HEK293 (cell line): ENCODE data around the gene GTF2IRD1.

Source experiments
- CTCF ChIA-PET: fragments of 350-600 bp; formaldehyde crosslinking; extraction: SDS; loops from one replicate; lab custom pipeline; 2021; ENCODE audit warnings: antibody characterized with exemption; lab: Yijun Ruan, JAX
- POLR2A ChIA-PET: fragments of 300-600 bp; formaldehyde crosslinking; extraction: SDS; loops from one replicate; lab custom pipeline; 2020; ENCODE audit warnings: antibody characterized with exemption, inconsistent platforms; lab: Yijun Ruan, JAX
- H3K27ac ChIP-seq: fragments of 200-500 bp; sonication (Bioruptor generic); 2 replicates; pipeline ENCODE4 v1.5.1; 2014; ENCODE audit warnings: low read depth, low read length, control low read depth, inconsistent platforms; ENCODE audit errors: extremely low read depth
- H3K36me3 ChIP-seq, 2 experiments: fragments of 200-500 bp in 1 of 2; sonication (Bioruptor generic) in 1 of 2; 1 replicate in 1 of 2; 2 replicates in 1 of 2; pipeline ENCODE4 v1.5.1; 2014 to 2017; ENCODE audit warnings: inconsistent platforms in 2 of 2, low read length in 2 of 2; ENCODE audit not compliant: control insufficient read depth in 2 of 2, insufficient read depth in 1 of 2
- H3K4me1 ChIP-seq: fragments of 200-500 bp; sonication (Bioruptor generic); 2 replicates; pipeline ENCODE4 v1.5.1; 2014; ENCODE audit warnings: mild to moderate bottlenecking, low read length, inconsistent platforms; ENCODE audit not compliant: control insufficient read depth, insufficient read depth
- H3K4me3 ChIP-seq: 2 replicates; pipeline ENCODE4 v1.5.1; 2011; ENCODE audit warnings: low read depth, mild to moderate bottlenecking, control low read depth, low read length, moderate library complexity
- H3K9me3 ChIP-seq: fragments of 200-500 bp; sonication (Bioruptor generic); 2 replicates; pipeline ENCODE4 v1.5.1; 2014; ENCODE audit warnings: low read depth, low read length, inconsistent platforms; ENCODE audit not compliant: control insufficient read depth, insufficient read depth
- BCL11A ChIP-seq: fragments of 450-650 bp; formaldehyde crosslinking; IDR thresholded peaks from 2 replicates; pipeline ENCODE4 v1.5.1; 2016; ENCODE audit warnings: low read depth, missing biosample characterization, missing genetic modification characterization
- KLF10 ChIP-seq: fragments of 450-650 bp; IDR thresholded peaks from 2 replicates; pipeline ENCODE4 v1.5.1; 2018; ENCODE audit warnings: missing biosample characterization, mild to moderate bottlenecking, missing genetic modification characterization
- KLF7 ChIP-seq: fragments of 450-650 bp; formaldehyde crosslinking; IDR thresholded peaks from 2 replicates; pipeline ENCODE4 v1.5.1; 2016; ENCODE audit warnings: missing biosample characterization, missing genetic modification characterization, borderline replicate concordance
- MEIS1 ChIP-seq: sonication (generic); formaldehyde crosslinking; IDR thresholded peaks from 2 replicates; pipeline ENCODE4 v1.8.1; 2022; ENCODE audit warnings: missing genetic modification reagents, mild to moderate bottlenecking, borderline replicate concordance
- MZF1 ChIP-seq: fragments of 450-650 bp; formaldehyde crosslinking; IDR thresholded peaks from 2 replicates; pipeline ENCODE4 v1.5.1; 2017; ENCODE audit warnings: missing biosample characterization, missing genetic modification characterization, borderline replicate concordance
- TCF7L2 ChIP-seq: IDR thresholded peaks from 2 replicates; pipeline ENCODE4 v1.6.1; 2011; ENCODE audit warnings: low read depth, mild to moderate bottlenecking, inconsistent platforms, low read length, moderate library complexity, borderline replicate concordance
- ZBTB1 ChIP-seq: fragments of 450-650 bp; formaldehyde crosslinking; IDR thresholded peaks from 2 replicates; pipeline ENCODE4 v1.5.1; 2016; ENCODE audit warnings: missing biosample characterization, missing genetic modification characterization
- ZBTB21 ChIP-seq: fragments of 450-650 bp; formaldehyde crosslinking; IDR thresholded peaks from 2 replicates; pipeline ENCODE4 v1.5.1; 2017; ENCODE audit warnings: missing biosample characterization, missing genetic modification characterization
- ZEB2 ChIP-seq: fragments of 450-650 bp; formaldehyde crosslinking; IDR thresholded peaks from 2 replicates; pipeline ENCODE4 v1.5.1; 2016; ENCODE audit warnings: missing biosample characterization, missing genetic modification characterization
- ZIC2 ChIP-seq: fragments of 450-650 bp; formaldehyde crosslinking; IDR thresholded peaks from 2 replicates; pipeline ENCODE4 v1.5.1; 2016; ENCODE audit warnings: missing biosample characterization, missing genetic modification characterization
- ZNF2 ChIP-seq: fragments of 450-650 bp; formaldehyde crosslinking; IDR thresholded peaks from 2 replicates; pipeline ENCODE4 v1.5.1; 2016; ENCODE audit warnings: missing biosample characterization, missing genetic modification characterization
- ZNF211 ChIP-seq: fragments of 450-650 bp; formaldehyde crosslinking; IDR thresholded peaks from 2 replicates; pipeline ENCODE4 v1.5.1; 2016; ENCODE audit warnings: low read depth, missing biosample characterization, missing genetic modification characterization
- ZNF366 ChIP-seq: fragments of 450-650 bp; formaldehyde crosslinking; conservative IDR thresholded peaks from 2 replicates; pipeline ENCODE4 v1.5.1; 2016; ENCODE audit warnings: missing biosample characterization, missing genetic modification characterization
- ZNF768 ChIP-seq: fragments of 450-650 bp; formaldehyde crosslinking; IDR thresholded peaks from 2 replicates; pipeline ENCODE4 v1.5.1; 2018; ENCODE audit warnings: missing biosample characterization, mild to moderate bottlenecking, missing genetic modification characterization
- TF ChIP-seq, protein P1 (sequence below): fragments of 450-650 bp; formaldehyde crosslinking; IDR thresholded peaks from 2 replicates; pipeline ENCODE4 v1.5.1; 2016; ENCODE audit warnings: missing biosample characterization, missing genetic modification characterization
- TF ChIP-seq, protein P2 (sequence below): fragments of 450-650 bp; formaldehyde crosslinking; optimal IDR thresholded peaks from 2 replicates; pipeline ENCODE3; 2016; ENCODE audit warnings: missing biosample characterization, mild to moderate bottlenecking, missing genetic modification characterization
- TF ChIP-seq, protein P3 (sequence below): fragments of 450-650 bp; formaldehyde crosslinking; IDR thresholded peaks from 2 replicates; pipeline ENCODE4 v1.5.1; 2016; ENCODE audit warnings: missing biosample characterization, missing genetic modification characterization

Gene GTF2IRD1

DNA sequence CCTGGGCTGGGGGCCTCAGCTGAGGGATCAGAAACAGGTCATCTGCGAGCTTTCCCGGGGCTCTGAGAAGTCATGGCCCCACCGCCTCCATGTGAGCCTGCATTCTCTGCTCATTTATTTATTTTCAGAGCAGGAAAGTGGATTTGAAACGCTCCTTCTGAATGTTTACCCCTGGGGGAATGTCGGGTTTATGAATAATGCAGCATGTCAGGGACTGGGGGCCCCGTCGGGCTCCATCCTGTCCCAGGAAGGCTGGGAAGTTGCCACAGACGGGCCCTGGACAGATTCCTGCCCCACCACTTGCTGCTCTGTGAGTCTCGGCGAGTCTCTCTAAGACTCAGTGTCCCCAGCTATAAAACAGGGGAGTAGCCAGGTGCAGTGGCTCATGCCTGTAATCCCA, 11.9 kb upstream of the GTF2IRD1 start (continued):
- TF ChIP-seq, protein P1, sequence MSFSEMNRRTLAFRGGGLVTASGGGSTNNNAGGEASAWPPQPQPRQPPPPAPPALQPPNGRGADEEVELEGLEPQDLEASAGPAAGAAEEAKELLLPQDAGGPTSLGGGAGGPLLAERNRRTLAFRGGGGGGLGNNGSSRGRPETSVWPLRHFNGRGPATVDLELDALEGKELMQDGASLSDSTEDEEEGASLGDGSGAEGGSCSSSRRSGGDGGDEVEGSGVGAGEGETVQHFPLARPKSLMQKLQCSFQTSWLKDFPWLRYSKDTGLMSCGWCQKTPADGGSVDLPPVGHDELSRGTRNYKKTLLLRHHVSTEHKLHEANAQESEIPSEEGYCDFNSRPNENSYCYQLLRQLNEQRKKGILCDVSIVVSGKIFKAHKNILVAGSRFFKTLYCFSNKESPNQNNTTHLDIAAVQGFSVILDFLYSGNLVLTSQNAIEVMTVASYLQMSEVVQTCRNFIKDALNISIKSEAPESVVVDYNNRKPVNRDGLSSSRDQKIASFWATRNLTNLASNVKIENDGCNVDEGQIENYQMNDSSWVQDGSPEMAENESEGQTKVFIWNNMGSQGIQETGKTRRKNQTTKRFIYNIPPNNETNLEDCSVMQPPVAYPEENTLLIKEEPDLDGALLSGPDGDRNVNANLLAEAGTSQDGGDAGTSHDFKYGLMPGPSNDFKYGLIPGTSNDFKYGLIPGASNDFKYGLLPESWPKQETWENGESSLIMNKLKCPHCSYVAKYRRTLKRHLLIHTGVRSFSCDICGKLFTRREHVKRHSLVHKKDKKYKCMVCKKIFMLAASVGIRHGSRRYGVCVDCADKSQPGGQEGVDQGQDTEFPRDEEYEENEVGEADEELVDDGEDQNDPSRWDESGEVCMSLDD = no peak
- TF ChIP-seq ZNF2 (tag by site-specific recombination) (no peak), BCL11A (no peak), ZBTB1 (tag by site-specific recombination) (no peak), ZNF211 (tag by site-specific recombination) (no peak)
- TF ChIP-seq, protein P2, sequence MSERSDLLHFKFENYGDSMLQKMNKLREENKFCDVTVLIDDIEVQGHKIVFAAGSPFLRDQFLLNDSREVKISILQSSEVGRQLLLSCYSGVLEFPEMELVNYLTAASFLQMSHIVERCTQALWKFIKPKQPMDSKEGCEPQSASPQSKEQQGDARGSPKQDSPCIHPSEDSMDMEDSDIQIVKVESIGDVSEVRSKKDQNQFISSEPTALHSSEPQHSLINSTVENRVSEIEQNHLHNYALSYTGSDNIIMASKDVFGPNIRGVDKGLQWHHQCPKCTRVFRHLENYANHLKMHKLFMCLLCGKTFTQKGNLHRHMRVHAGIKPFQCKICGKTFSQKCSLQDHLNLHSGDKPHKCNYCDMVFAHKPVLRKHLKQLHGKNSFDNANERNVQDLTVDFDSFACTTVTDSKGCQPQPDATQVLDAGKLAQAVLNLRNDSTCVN = no peak

DNA sequence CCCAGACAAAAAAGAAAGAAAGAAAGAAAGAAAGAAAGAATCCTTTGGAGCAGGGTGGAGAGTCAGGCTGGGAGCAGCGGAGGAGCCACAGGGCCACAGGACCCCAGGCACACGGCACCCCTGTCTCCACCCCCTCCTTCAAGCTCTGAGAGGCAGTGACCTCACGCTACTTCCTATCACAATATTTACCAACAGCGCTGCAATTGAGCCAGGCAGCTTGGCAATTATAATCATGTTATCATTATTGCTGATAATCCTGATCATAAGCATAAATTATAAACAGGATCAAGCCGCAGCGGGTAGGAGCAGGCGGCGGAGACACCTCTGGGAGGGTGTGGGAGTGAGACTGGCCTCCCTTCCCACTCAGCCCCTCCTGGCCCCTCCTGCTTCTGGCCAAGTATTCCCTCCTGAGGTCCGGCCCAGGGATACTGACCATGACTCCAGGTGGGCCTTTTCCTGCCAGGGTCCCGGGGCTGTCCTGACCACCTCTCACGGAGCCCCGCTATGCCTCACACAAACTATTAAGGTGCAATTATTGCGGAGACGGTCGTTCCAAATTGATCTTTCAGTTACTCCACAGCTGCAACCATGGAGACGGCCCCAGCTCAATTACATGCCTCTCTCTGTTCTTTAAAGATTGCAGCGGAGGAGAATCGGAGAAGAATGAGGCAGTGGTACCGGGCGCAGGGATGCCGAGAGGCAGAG, 10.0 kb upstream of the GTF2IRD1 start:
- H3K4me1 ChIP-seq = 0 out of 2 replicates have a peak, but pooled peaks cover 2% of the 10 kb centered on the region
- TF ChIP-seq, protein P3, sequence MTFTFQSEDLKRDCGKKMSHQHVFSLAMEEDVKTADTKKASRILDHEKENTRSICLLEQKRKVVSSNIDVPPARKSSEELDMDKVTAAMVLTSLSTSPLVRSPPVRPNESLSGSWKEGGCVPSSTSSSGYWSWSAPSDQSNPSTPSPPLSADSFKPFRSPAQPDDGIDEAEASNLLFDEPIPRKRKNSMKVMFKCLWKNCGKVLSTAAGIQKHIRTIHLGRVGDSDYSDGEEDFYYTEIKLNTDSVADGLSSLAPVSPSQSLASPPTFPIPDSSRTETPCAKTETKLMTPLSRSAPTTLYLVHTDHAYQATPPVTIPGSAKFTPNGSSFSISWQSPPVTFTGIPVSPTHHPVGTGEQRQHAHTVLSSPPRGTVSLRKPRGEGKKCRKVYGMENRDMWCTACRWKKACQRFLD (tag by site-specific recombination) = no peak
- TF ChIP-seq MZF1 (tag by site-specific recombination) (no peak), KLF7 (tag by site-specific recombination) (no peak), ZEB2 (no peak), ZIC2 (tag by site-specific recombination) (no peak), ZNF768 (no peak), ZBTB21 (tag by site-specific recombination) (no peak), MEIS1 (CRISPR knock-in tag) (no peak), KLF10 (no peak), TCF7L2 (no peak)
- no peaks in the 10 kb centered on the region for H3K9me3 ChIP-seq
- no peak overlapping the region for H3K27ac ChIP-seq
- no peak overlapping the region for H3K4me3 ChIP-seq
- no peaks in the 10 kb centered on the region for H3K36me3 ChIP-seq
- ChIA-PET CTCF (no interaction called here), POLR2A (no interaction called here)

DNA sequence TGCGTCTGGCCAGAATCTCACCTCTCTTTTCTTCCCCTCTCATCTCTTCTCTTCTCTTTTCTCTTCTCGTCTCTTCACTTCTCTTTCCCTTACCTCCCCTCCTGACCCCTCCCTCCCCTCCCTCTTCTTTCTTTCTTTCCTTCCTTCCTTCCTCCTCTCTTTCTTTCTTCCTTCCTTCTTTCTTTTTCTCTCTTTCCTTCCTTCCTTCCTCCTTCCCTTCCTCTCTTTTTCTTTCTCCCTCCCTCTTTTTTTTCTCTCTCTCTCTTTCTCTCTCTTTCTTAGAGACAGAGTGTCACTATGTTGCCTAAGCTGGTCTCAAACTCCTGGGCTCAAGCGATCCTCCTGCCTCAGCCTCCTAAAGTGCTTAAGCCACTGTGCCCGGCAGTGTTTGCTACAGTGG, 4.6 kb upstream of the GTF2IRD1 start:
- POLR2A ChIA-PET = no interaction called here

More for the DNA sequence above, 4.6 kb upstream of the GTF2IRD1 start:
- H3K27ac ChIP-seq = no peak overlapping the region
- H3K4me3 ChIP-seq = no peak overlapping the region
- H3K4me1 ChIP-seq = no peaks in the 10 kb centered on the region
- CTCF ChIA-PET = interaction anchor here (0.6 to 4.0 kb wide), 12 partner anchors 8 to 117 kb away, joined by 3 to 24 read pairs (median 4); no protein-coding TSS in a partner anchor
- H3K36me3 ChIP-seq = no peaks in the 10 kb centered on the region
- no peak for TF ChIP-seq ZNF211 (tag by site-specific recombination)
- peak; percentile 83 for TF ChIP-seq ZNF366 (tag by site-specific recombination)
- H3K9me3 ChIP-seq = no peaks in the 10 kb centered on the region
